Activated gamma-delta T cell (primary cell): ENCODE data around the gene SLC22A9.

ENCODE experiments used
- DNase-seq: peaks from one replicate; lab custom pipeline; 2025; lab: John Stamatoyannopoulos, UW

The SLC22A9 gene

GRCh38 chr11:63444160-63444559 lies 74.6 kb downstream of the SLC22A9 start:
- no peak for DNase-seq

- no peak for DNase-seq
These were observed 75.5 kb downstream of the SLC22A9 start for GRCh38 chr11:63445118-63445517.

DNA sequence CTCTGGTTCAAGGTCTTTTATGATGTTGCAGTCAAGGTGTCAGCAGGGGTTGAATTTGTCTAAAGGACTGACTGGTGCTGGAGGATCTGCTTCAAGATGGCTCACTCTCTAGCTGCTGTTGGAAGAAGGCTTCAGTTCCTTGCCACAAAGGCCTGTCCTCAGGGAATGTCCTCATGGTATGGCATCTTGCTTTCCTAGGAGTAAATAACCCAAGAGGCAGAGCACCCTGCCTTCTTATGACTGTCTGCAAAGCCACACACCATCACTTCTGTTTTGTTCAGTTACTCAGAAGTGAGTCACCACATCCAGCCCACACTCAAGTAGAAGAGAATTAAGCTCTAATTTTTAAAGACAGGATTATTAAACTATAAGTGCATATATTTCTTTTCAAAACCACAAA lies 76.1 kb downstream of the SLC22A9 start:
- DNase-seq = no peak

DNA sequence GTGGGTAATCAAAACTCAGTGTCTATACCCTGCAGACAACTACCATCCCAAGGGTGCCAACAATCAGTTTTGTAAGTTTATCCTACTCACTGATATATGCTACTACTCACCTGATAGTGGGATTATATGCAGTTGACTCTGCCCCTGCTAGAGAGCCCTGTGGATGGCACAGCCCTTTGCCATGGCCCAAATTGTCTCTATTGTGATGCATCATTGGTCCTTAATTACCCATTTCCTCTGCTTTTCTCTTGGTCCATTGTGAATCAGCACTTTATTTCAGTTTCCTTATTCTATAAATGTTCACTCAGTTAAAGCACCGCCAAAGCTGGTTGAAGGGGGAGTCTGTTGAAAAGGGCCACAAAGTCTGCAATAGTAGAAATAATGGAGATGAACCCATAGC lies 79.1 kb downstream of the SLC22A9 start:
- DNase-seq = no peak

- DNase-seq = no peak
These were observed 90.0 kb downstream of the SLC22A9 start for GRCh38 chr11:63459586-63459985.
